SK-N-SH (cell line): ENCODE results near the gene PZP. TPM values are rescaled to one million over a fixed set of nuclear protein-coding genes. Genes with fewer than 3 reads are reported as not detected.

Source experiments
- CTCF ChIA-PET: fragments of 300-600, 350-600 bp; formaldehyde crosslinking; extraction: SDS; loops from one replicate; lab custom pipeline; 2021; lab: Yijun Ruan, JAX
- POLR2A ChIA-PET: fragments of 350-600 bp; sonication (Branson Sonifier 250); formaldehyde crosslinking; extraction: SDS; loops from one replicate; lab custom pipeline; 2020; ENCODE audit warnings: antibody characterized with exemption, inconsistent platforms; lab: Yijun Ruan, JAX
- DNase-seq: peaks from one replicate; pipeline ENCODE4 v3.0.0; 2012
- H2AFZ ChIP-seq: fragments of 200-600 bp; sonication (generic); 2 replicates; pipeline ENCODE4 v1.8.1; 2016; ENCODE audit warnings: antibody characterized with exemption, mild to moderate bottlenecking, low read depth
- H3F3A ChIP-seq: fragments of 200-600 bp; sonication (generic); replicated peaks from 2 replicates; pipeline ENCODE3; 2016; ENCODE audit warnings: antibody characterized with exemption, mild to moderate bottlenecking; ENCODE audit not compliant: insufficient read depth
- H3K27ac ChIP-seq, 2 experiments: fragments of 200-500 bp in 1 of 2; fragments of 200-600 bp in 1 of 2; sonication (Bioruptor generic) in 1 of 2; sonication (generic), shearing (Covaris generic) in 1 of 2; 2 replicates each; pipeline versions ENCODE4 v1.5.1 to v1.6.1; 2014 to 2016; ENCODE audit warnings: low read depth in 2 of 2, inconsistent platforms in 1 of 2, low read length in 1 of 2, mild to moderate bottlenecking in 1 of 2, mixed read lengths in 1 of 2
- H3K27me3 ChIP-seq: fragments of 200-600 bp; sonication (generic), shearing (Covaris generic); 2 replicates; pipeline ENCODE4 v1.6.1; 2016; ENCODE audit warnings: mixed run types; ENCODE audit not compliant: insufficient read depth
- H3K36me3 ChIP-seq, 2 experiments: fragments of 200-500 bp in 1 of 2; fragments of 200-600 bp in 1 of 2; sonication (Bioruptor generic) in 1 of 2; sonication (generic) in 1 of 2; replicated peaks in 1 of 2; 2 replicates each; pipeline versions ENCODE3 to v1.5.1; 2014 to 2016; ENCODE audit warnings: low read length in 1 of 2, mild to moderate bottlenecking in 1 of 2; ENCODE audit not compliant: insufficient read depth in 2 of 2, control insufficient read depth in 1 of 2
- H3K4me1 ChIP-seq, 2 experiments: fragments of 200-500 bp in 1 of 2; fragments of 200-600 bp in 1 of 2; sonication (Bioruptor generic) in 1 of 2; sonication (generic), shearing (Covaris generic) in 1 of 2; 2 replicates each; pipeline versions ENCODE4 v1.5.1 to v1.6.1; 2014 to 2016; ENCODE audit warnings: low read depth in 1 of 2, low read length in 1 of 2, mixed run types in 1 of 2; ENCODE audit not compliant: insufficient read depth in 2 of 2, control insufficient read depth in 1 of 2
- H3K4me2 ChIP-seq: fragments of 200-600 bp; sonication (generic), shearing (Covaris generic); 2 replicates; pipeline ENCODE4 v1.6.1; 2017; ENCODE audit warnings: mixed run types
- H3K4me3 ChIP-seq, 2 experiments: fragments of 200-500 bp in 1 of 2; fragments of 200-600 bp in 1 of 2; sonication (Bioruptor generic) in 1 of 2; sonication (generic), shearing (Covaris generic) in 1 of 2; 2 replicates each; pipeline versions ENCODE4 v1.5.1 to v1.8.1; 2014 to 2016; ENCODE audit warnings: low read depth in 2 of 2, inconsistent platforms in 1 of 2, low read length in 1 of 2, mild to moderate bottlenecking in 1 of 2, mixed read lengths in 1 of 2, moderate library complexity in 1 of 2
- H3K79me2 ChIP-seq: fragments of 200-600 bp; sonication (generic); 2 replicates; pipeline ENCODE4 v1.8.1; 2017; ENCODE audit warnings: mild to moderate bottlenecking; ENCODE audit not compliant: insufficient read depth
- H3K9ac ChIP-seq: fragments of 200-600 bp; sonication (generic); 2 replicates; pipeline ENCODE4 v1.6.1; 2017; ENCODE audit warnings: mixed run types
- H3K9me2 ChIP-seq: fragments of 200-600 bp; sonication (generic); 2 replicates; pipeline ENCODE4 v1.6.1; 2017; ENCODE audit warnings: mixed run types
- H3K9me3 ChIP-seq: fragments of 200-600 bp; sonication (generic); 2 replicates; pipeline ENCODE4 v1.6.1; 2017; ENCODE audit warnings: mixed run types, mild to moderate bottlenecking, moderate library complexity
- H4K20me1 ChIP-seq: fragments of 200-600 bp; sonication (generic); 2 replicates; pipeline ENCODE4 v1.6.1; 2017; ENCODE audit warnings: mild to moderate bottlenecking, mixed run types; ENCODE audit not compliant: insufficient read depth
- EP300 ChIP-seq, 2 experiments: IDR thresholded peaks; 2 replicates each; pipeline versions ENCODE4 v1.4.0 to v1.6.1; 2012; ENCODE audit warnings: borderline replicate concordance in 1 of 2, low read depth in 1 of 2, low read length in 1 of 2
- EZH2phosphoT487 ChIP-seq: fragments of 200-600 bp; sonication (generic); IDR thresholded peaks from 2 replicates; pipeline ENCODE4 v1.6.1; 2017; ENCODE audit warnings: low read depth, mixed run types, mild to moderate bottlenecking, antibody characterized with exemption, moderate library complexity, borderline replicate concordance
- FOSL2 ChIP-seq: IDR thresholded peaks from 2 replicates; pipeline ENCODE4 v1.4.0; 2012; ENCODE audit warnings: low read depth, mild to moderate bottlenecking, moderate library complexity, borderline replicate concordance
- NRF1 ChIP-seq: IDR thresholded peaks from 2 replicates; pipeline ENCODE4 v1.6.1; 2012; ENCODE audit warnings: low read depth, mild to moderate bottlenecking, low read length
- RFX5 ChIP-seq: IDR thresholded peaks from 2 replicates; pipeline ENCODE4 v1.6.1; 2012; ENCODE audit warnings: mild to moderate bottlenecking, improper control_type of control experiment, low read length
- SMC3 ChIP-seq: IDR thresholded peaks from 2 replicates; pipeline ENCODE4 v1.6.1; 2012; ENCODE audit warnings: low read depth, low read length, improper control_type of control experiment
- TCF12 ChIP-seq: IDR thresholded peaks from 2 replicates; pipeline ENCODE4 v1.4.0; 2012
- WGBS: methylation state at CpG from one replicate; pipeline ENCODE4 v1.1.6; 2017; ENCODE audit warnings: low lambda C conversion rate; 5-methylcytosine and 5-hydroxymethylcytosine counted together
- polyA plus RNA-seq, 3 experiments: library from polyadenylated mRNA; depleted of rRNA; stranded (reverse); fragments of >200 nt; gene quantifications; 2 replicates each; pipeline ENCODE4 v1.2.3, GENCODE V29; 2012
- TF ChIP-seq, protein P1 (sequence below): IDR thresholded peaks from 2 replicates; pipeline ENCODE4 v1.6.1; 2012; ENCODE audit warnings: mild to moderate bottlenecking, low read depth, low read length, moderate library complexity
- TF ChIP-seq, protein P2 (sequence below): fragments of 200-600 bp; sonication (generic); IDR thresholded peaks from 2 replicates; pipeline ENCODE4 v1.6.1; 2017; ENCODE audit warnings: antibody characterized with exemption, mild to moderate bottlenecking, moderate library complexity
- TF ChIP-seq, protein P3 (sequence below): IDR thresholded peaks from 2 replicates; pipeline ENCODE4 v1.4.0; 2012; ENCODE audit warnings: low read depth, borderline replicate concordance

Gene PZP
- polyA plus RNA-seq, 1 of the 3 experiments (the other 2 are of a cell fraction): not detected

DNA sequence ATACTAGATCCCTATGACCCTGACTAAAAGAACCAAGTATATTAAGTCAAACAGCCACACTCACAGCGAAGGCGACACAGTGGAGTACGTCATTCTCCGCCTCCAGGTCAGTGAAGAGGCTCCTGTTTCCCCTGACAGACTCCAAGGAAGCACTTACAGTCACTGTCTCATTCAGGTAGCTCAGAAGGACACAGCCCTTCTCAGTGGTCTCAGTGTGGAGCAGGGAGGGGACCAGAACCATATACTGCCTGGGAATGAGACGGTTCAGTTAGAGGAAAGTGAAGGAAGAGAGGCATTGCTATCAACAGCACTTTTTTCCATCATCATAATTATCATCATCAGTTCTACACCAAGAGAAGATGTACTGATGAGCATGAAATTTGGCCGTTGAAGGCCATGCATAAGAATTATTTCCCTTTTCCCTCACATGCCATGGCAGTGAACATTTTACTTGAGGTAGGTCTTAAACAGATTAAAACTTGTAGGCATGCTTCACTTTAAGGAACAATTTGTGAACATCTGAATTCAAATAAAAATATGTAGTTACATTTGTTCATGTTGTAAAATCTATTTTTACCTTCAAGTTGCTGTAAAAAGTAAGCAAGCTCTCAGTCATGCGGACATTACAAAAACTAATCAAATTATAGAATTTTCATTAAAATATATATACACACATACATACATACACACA lies 94.8 kb downstream of the PZP start (continued):
- TF ChIP-seq, protein P1, sequence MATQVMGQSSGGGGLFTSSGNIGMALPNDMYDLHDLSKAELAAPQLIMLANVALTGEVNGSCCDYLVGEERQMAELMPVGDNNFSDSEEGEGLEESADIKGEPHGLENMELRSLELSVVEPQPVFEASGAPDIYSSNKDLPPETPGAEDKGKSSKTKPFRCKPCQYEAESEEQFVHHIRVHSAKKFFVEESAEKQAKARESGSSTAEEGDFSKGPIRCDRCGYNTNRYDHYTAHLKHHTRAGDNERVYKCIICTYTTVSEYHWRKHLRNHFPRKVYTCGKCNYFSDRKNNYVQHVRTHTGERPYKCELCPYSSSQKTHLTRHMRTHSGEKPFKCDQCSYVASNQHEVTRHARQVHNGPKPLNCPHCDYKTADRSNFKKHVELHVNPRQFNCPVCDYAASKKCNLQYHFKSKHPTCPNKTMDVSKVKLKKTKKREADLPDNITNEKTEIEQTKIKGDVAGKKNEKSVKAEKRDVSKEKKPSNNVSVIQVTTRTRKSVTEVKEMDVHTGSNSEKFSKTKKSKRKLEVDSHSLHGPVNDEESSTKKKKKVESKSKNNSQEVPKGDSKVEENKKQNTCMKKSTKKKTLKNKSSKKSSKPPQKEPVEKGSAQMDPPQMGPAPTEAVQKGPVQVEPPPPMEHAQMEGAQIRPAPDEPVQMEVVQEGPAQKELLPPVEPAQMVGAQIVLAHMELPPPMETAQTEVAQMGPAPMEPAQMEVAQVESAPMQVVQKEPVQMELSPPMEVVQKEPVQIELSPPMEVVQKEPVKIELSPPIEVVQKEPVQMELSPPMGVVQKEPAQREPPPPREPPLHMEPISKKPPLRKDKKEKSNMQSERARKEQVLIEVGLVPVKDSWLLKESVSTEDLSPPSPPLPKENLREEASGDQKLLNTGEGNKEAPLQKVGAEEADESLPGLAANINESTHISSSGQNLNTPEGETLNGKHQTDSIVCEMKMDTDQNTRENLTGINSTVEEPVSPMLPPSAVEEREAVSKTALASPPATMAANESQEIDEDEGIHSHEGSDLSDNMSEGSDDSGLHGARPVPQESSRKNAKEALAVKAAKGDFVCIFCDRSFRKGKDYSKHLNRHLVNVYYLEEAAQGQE: no peak

DNA sequence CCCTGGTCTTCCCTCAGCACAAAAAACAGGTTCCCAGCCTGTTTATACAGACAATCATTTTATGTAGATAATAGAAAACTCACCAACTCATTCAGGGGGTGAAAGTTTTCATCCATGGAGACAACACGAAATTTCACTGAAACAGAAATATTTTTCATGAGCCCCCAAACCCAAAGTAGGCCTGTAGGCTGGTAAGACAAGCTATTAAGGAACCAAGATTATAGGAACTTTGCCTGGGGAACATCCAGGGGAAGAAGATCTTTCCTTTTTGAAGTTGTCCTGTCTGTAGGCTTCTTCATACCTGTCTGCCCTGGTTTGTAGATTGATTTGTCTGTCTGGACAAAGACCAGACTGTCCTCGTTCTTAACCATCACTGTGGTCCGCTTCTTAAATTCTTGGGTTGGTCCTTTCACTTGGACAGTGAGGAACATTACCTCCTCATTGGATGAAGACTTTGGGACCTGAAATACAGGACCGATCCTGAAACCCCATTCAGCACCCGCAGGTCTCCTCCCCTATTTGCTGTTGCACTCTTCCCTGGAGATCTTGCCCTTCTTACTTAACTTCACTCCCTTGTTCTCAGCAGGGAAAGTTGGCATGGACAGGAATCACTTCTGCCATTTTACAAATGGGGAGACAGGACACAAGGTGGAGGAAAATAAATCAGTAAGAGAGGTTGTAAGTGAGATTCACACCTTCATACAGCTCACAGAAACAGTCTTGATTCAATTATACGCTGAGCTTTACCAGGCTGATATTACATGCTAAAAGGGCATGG lies 95.9 kb downstream of the PZP start:
- H2AFZ ChIP-seq: no peak overlapping the region
- H4K20me1 ChIP-seq: no peaks in the 10 kb centered on the region
- H3K9me3 ChIP-seq: no peaks in the 10 kb centered on the region
- no peaks in the 10 kb centered on the region for H3K36me3 ChIP-seq
- DNase-seq: no peak
- H3F3A ChIP-seq: no peaks in the 10 kb centered on the region
- H3K27ac ChIP-seq: no peak overlapping the region
- no peaks in the 10 kb centered on the region for H3K27me3 ChIP-seq
- ChIA-PET CTCF (no interaction called here), POLR2A (no interaction called here)
- 41% methylated on average over 6 of the region's 6 CpGs for WGBS
- H3K9me2 ChIP-seq: no peaks in the 10 kb centered on the region
- H3K4me1 ChIP-seq: no peaks in the 10 kb centered on the region
- H3K79me2 ChIP-seq: no peaks in the 10 kb centered on the region
- H3K4me3 ChIP-seq: no peak overlapping the region
- no peak overlapping the region for H3K4me2 ChIP-seq
- TF ChIP-seq EP300 (IDR thresholded peaks at IDR 0.05; ENCODE audit: borderline replicate concordance in 1 of 2, low read depth in 1 of 2, low read length in 1 of 2): no peak
- TF ChIP-seq, protein P2, sequence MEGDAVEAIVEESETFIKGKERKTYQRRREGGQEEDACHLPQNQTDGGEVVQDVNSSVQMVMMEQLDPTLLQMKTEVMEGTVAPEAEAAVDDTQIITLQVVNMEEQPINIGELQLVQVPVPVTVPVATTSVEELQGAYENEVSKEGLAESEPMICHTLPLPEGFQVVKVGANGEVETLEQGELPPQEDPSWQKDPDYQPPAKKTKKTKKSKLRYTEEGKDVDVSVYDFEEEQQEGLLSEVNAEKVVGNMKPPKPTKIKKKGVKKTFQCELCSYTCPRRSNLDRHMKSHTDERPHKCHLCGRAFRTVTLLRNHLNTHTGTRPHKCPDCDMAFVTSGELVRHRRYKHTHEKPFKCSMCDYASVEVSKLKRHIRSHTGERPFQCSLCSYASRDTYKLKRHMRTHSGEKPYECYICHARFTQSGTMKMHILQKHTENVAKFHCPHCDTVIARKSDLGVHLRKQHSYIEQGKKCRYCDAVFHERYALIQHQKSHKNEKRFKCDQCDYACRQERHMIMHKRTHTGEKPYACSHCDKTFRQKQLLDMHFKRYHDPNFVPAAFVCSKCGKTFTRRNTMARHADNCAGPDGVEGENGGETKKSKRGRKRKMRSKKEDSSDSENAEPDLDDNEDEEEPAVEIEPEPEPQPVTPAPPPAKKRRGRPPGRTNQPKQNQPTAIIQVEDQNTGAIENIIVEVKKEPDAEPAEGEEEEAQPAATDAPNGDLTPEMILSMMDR: no peak
- no peak overlapping the region for H3K9ac ChIP-seq

DNA sequence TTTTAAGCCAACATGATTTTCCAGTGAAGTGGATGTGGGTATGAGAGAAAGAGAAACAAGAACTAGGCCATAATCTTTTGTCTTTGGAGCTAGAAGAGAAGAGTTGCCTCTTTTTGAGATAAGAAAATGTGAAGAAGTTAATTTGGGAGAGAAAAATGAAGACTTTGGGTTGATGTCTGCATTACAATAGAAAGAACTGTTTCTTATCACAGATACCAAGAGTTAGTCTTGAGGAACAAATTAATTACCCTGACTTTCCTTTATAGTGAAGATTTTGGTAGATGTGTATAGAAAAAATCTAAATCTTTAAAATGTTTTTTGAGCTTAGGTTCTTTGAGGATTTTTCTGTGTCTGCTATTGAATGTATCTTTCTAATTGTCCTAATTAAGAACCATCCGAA lies 96.7 kb downstream of the PZP start:
- no peaks in the 10 kb centered on the region for H3K4me1 ChIP-seq
- H3K27ac ChIP-seq: no peak overlapping the region
- no peaks in the 10 kb centered on the region for H3F3A ChIP-seq
- no peaks in the 10 kb centered on the region for H3K79me2 ChIP-seq
- no peak overlapping the region for H3K4me3 ChIP-seq
- H3K9me3 ChIP-seq: no peaks in the 10 kb centered on the region
- no peak overlapping the region for H3K4me2 ChIP-seq
- ChIA-PET POLR2A (no interaction called here), CTCF (interaction anchor here (0.7 kb wide), 1 partner anchor 9 kb away, joined by 3 read pairs; no protein-coding TSS in a partner anchor)
- H3K27me3 ChIP-seq: no peaks in the 10 kb centered on the region
- no peak for DNase-seq
- H3K9me2 ChIP-seq: no peaks in the 10 kb centered on the region
- no peaks in the 10 kb centered on the region for H3K36me3 ChIP-seq
- no peaks in the 10 kb centered on the region for H4K20me1 ChIP-seq
- no peak overlapping the region for H2AFZ ChIP-seq
- H3K9ac ChIP-seq: no peak overlapping the region
- 20% methylated on average over 1 of the region's 1 CpG for WGBS
- no peak for TF ChIP-seq NRF1
- TF ChIP-seq, protein P1: no peak
- TF ChIP-seq, protein P3, sequence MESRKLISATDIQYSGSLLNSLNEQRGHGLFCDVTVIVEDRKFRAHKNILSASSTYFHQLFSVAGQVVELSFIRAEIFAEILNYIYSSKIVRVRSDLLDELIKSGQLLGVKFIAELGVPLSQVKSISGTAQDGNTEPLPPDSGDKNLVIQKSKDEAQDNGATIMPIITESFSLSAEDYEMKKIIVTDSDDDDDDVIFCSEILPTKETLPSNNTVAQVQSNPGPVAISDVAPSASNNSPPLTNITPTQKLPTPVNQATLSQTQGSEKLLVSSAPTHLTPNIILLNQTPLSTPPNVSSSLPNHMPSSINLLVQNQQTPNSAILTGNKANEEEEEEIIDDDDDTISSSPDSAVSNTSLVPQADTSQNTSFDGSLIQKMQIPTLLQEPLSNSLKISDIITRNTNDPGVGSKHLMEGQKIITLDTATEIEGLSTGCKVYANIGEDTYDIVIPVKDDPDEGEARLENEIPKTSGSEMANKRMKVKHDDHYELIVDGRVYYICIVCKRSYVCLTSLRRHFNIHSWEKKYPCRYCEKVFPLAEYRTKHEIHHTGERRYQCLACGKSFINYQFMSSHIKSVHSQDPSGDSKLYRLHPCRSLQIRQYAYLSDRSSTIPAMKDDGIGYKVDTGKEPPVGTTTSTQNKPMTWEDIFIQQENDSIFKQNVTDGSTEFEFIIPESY: no peak
- TF ChIP-seq TCF12: no peak
- no peak for TF ChIP-seq FOSL2
- TF ChIP-seq SMC3: no peak
- no peak for TF ChIP-seq RFX5
- TF ChIP-seq EZH2phosphoT487: no peak
- TF ChIP-seq EP300 (IDR thresholded peaks at IDR 0.05; ENCODE audit: borderline replicate concordance in 1 of 2, low read depth in 1 of 2, low read length in 1 of 2): no peak
